Mesothelial cell of epicardium (in vitro differentiated cells): Measurements from ENCODE around the gene MYOCD. TPM values are rescaled to one million over a fixed set of nuclear protein-coding genes. Genes with fewer than 3 reads are reported as not detected.

Source experiments
- DNase-seq, 2 experiments: peaks; one replicate each; pipeline ENCODE4 v3.0.0; 2021; ENCODE audit warnings: low spot score in 2 of 2; ENCODE audit not compliant: unreplicated experiment in 2 of 2
- H3K27ac Mint-ChIP-seq: 2 replicates; pipeline ENCODE4 v1.8.0; 2021; ENCODE audit warnings: mixed read lengths
- H3K27me3 Mint-ChIP-seq: 2 replicates; pipeline ENCODE4 v1.8.0; 2021; ENCODE audit warnings: low read depth, mixed read lengths
- H3K36me3 Mint-ChIP-seq: 2 replicates; pipeline ENCODE4 v1.8.0; 2021; ENCODE audit warnings: mixed read lengths
- H3K4me1 Mint-ChIP-seq: 2 replicates; pipeline ENCODE4 v1.8.0; 2021; ENCODE audit warnings: mixed read lengths
- H3K4me3 Mint-ChIP-seq: 2 replicates; pipeline ENCODE4 v1.8.0; 2021; ENCODE audit warnings: mild to moderate bottlenecking, moderate library complexity, mixed read lengths
- H3K9me3 Mint-ChIP-seq: 2 replicates; pipeline ENCODE4 v1.8.0; 2021; ENCODE audit warnings: mixed read lengths
- CTCF ChIP-seq: fragments of 200-600 bp; sonication (generic); IDR thresholded peaks from one replicate; pipeline ENCODE4 v1.5.0; 2021; ENCODE audit warnings: antibody characterized with exemption; ENCODE audit not compliant: unreplicated experiment
- total RNA-seq: library from RNA; stranded (reverse); gene quantifications from 3 replicates; pipeline ENCODE4 v1.2.1, GENCODE V29; 2021

Gene MYOCD
- total RNA-seq, 1 donor from 2014 or later: 10.3 TPM

- TF ChIP-seq CTCF: no peak
- Mint-ChIP-seq H3K4me3 (no peak overlapping the region), H3K27me3 (peaks cover 22% of the 10 kb centered on the region), H3K4me1 (peaks cover 5% of the 10 kb centered on the region), H3K36me3 (no peaks in the 10 kb centered on the region), H3K27ac (no peak overlapping the region), H3K9me3 (no peaks in the 10 kb centered on the region)
- no peak for DNase-seq
These were observed 6.2 kb upstream of the MYOCD start for GRCh38 chr17:12659500-12659899.

GRCh38 chr17:12664252-12664651, 1.4 kb upstream of the MYOCD start:
- Mint-ChIP-seq H3K9me3 (no peaks in the 10 kb centered on the region), H3K4me3 (peak overlapping the region; percentile 76), H3K27me3 (peaks cover 49% of the 10 kb centered on the region), H3K36me3 (no peaks in the 10 kb centered on the region), H3K27ac (no peak overlapping the region), H3K4me1 (peaks cover 19% of the 10 kb centered on the region)
- no peak for DNase-seq
- no peak for TF ChIP-seq CTCF

- peaks cover 19% of the 10 kb centered on the region for H3K4me1 Mint-ChIP-seq
- no peak for DNase-seq
- H3K9me3 Mint-ChIP-seq: no peaks in the 10 kb centered on the region
- TF ChIP-seq CTCF: no peak
- peak overlapping the region; percentile 76 for H3K4me3 Mint-ChIP-seq
- no peaks in the 10 kb centered on the region for H3K36me3 Mint-ChIP-seq
- H3K27ac Mint-ChIP-seq: no peak overlapping the region
- H3K27me3 Mint-ChIP-seq: peaks cover 51% of the 10 kb centered on the region
These were observed 812 bp upstream of the MYOCD start for GRCh38 chr17:12664894-12665262.

- TF ChIP-seq CTCF: no peak
- peak overlapping the region; percentile 76 for H3K4me3 Mint-ChIP-seq
- no peaks in the 10 kb centered on the region for H3K36me3 Mint-ChIP-seq
- no peaks in the 10 kb centered on the region for H3K9me3 Mint-ChIP-seq
- peaks cover 19% of the 10 kb centered on the region for H3K4me1 Mint-ChIP-seq
- peaks cover 62% of the 10 kb centered on the region for H3K27me3 Mint-ChIP-seq
- no peak overlapping the region for H3K27ac Mint-ChIP-seq
- DNase-seq: no peak
These were observed 1.0 kb downstream of the MYOCD start for GRCh38 chr17:12666718-12667117.

- Mint-ChIP-seq H3K27me3 (peaks cover 55% of the 10 kb centered on the region), H3K27ac (no peak overlapping the region), H3K36me3 (no peaks in the 10 kb centered on the region), H3K4me1 (peaks cover 19% of the 10 kb centered on the region), H3K4me3 (peak overlapping the region; percentile 76), H3K9me3 (no peaks in the 10 kb centered on the region)
- TF ChIP-seq CTCF: peak; percentile 19
- DNase-seq: no peak
These were observed 1.7 kb downstream of the MYOCD start for GRCh38 chr17:12667299-12667958.

- no peak for DNase-seq
- Mint-ChIP-seq H3K27ac (no peak overlapping the region), H3K27me3 (peaks cover 18% of the 10 kb centered on the region), H3K36me3 (no peaks in the 10 kb centered on the region), H3K4me1 (peaks cover 16% of the 10 kb centered on the region), H3K9me3 (peaks cover 4% of the 10 kb centered on the region), H3K4me3 (no peak overlapping the region)
- no peak for TF ChIP-seq CTCF
These were observed 6.2 kb downstream of the MYOCD start for GRCh38 chr17:12671906-12672305.
